Caco-2 (cell line): ENCODE results near the gene JPH2. TPM values are rescaled to one million over a fixed set of nuclear protein-coding genes. Genes with fewer than 3 reads are reported as not detected.
A peak's percentile ranks its signal among the peaks of the same experiment; 100 is the strongest.

Experiments used
- BruUV-seq: library from RNA; stranded (reverse); fragments of 400-500 nt; replicated peaks from 2 replicates; lab custom pipeline; 2021; lab: Mats Ljungman, UMichigan
- CTCF ChIA-PET: fragments of 300-600 bp; sonication (Branson Sonifier 250); formaldehyde crosslinking; loops from one replicate; lab custom pipeline; 2022; ENCODE audit warnings: antibody characterized with exemption; lab: Charles Lee
- POLR2A ChIA-PET: fragments of 300-600 bp; sonication (Branson Sonifier 250); formaldehyde crosslinking; loops from one replicate; lab custom pipeline; 2022; ENCODE audit warnings: antibody characterized with exemption; lab: Charles Lee
- DNase-seq, 2 experiments: peaks; one replicate each; pipeline versions ENCODE4 v3.0.0 to v3.0.0-alpha.2; 2020 to 2022
- H3K27me3 ChIP-seq: replicated peaks from 2 replicates; pipeline ENCODE4 v1.6.0; 2011; ENCODE audit warnings: low read length; ENCODE audit not compliant: control insufficient read depth, insufficient read depth
- H3K36me3 ChIP-seq: 2 replicates; pipeline ENCODE4 v1.5.1; 2011; ENCODE audit warnings: low read length; ENCODE audit not compliant: control insufficient read depth, insufficient read depth
- H3K4me1 ChIP-seq: fragments of 250-450 bp; sonication (Bioruptor Pico); 2 replicates; pipeline ENCODE4 v1.5.1; 2020; ENCODE audit warnings: mild to moderate bottlenecking
- H3K4me3 ChIP-seq: 2 replicates; pipeline ENCODE4 v1.5.1; 2011; ENCODE audit warnings: low read depth, mild to moderate bottlenecking, control low read depth, low read length
- H3K9me3 ChIP-seq: fragments of 250-450 bp; sonication (Bioruptor Pico); 2 replicates; pipeline ENCODE4 v1.5.1; 2020; ENCODE audit warnings: mild to moderate bottlenecking, moderate library complexity
- H3K27ac Mint-ChIP-seq: one replicate; pipeline ENCODE4 v1.8.0; 2022; ENCODE audit warnings: mixed read lengths; ENCODE audit not compliant: unreplicated experiment
- H3K27me3 Mint-ChIP-seq: one replicate; pipeline ENCODE4 v1.8.0; 2022; ENCODE audit warnings: mixed read lengths; ENCODE audit not compliant: insufficient read depth, unreplicated experiment
- H3K36me3 Mint-ChIP-seq: one replicate; pipeline ENCODE4 v1.8.0; 2022; ENCODE audit warnings: mild to moderate bottlenecking, mixed read lengths; ENCODE audit not compliant: insufficient read depth, unreplicated experiment
- H3K4me1 Mint-ChIP-seq: one replicate; pipeline ENCODE4 v1.8.0; 2022; ENCODE audit warnings: low read depth, mixed read lengths; ENCODE audit not compliant: unreplicated experiment
- H3K4me3 Mint-ChIP-seq: one replicate; pipeline ENCODE4 v1.8.0; 2022; ENCODE audit warnings: mild to moderate bottlenecking, moderate library complexity, mixed read lengths; ENCODE audit not compliant: unreplicated experiment
- H3K9me3 Mint-ChIP-seq: one replicate; pipeline ENCODE4 v1.8.0; 2022; ENCODE audit warnings: mixed read lengths; ENCODE audit not compliant: unreplicated experiment
- intact Hi-C: fragments of 100-400 bp; cut with micrococcal nuclease; formaldehyde crosslinking; loops from one replicate; pipeline ENCODE4 v1.10.0; 2022; ENCODE audit not compliant: unreplicated experiment
- total RNA-seq: library from RNA; stranded (reverse); gene quantifications from 2 replicates; pipeline ENCODE4 v1.2.3, GENCODE V29; 2022
- TF ChIP-seq, protein P1 (sequence below), 2 experiments: fragments of 200-600 bp in 1 of 2; IDR thresholded peaks; 1 replicate in 1 of 2; 2 replicates in 1 of 2; pipeline versions ENCODE4 v1.5.1 to v1.8.0; 2011 to 2022; ENCODE audit warnings: antibody characterized with exemption in 1 of 2, control low read depth in 1 of 2, inconsistent platforms in 1 of 2, low read depth in 1 of 2, low read length in 1 of 2, mild to moderate bottlenecking in 1 of 2, moderate library complexity in 1 of 2; ENCODE audit not compliant: insufficient read depth in 1 of 2, severe bottlenecking in 1 of 2, unreplicated experiment in 1 of 2

The JPH2 gene
- total RNA-seq, 1 experiment from 2014 or later, result 10.5 TPM

- Mint-ChIP-seq H3K4me1 (peaks cover 16% of the 10 kb centered on the region), H3K36me3 (peaks cover 98% of the 10 kb centered on the region), H3K27ac (no peak overlapping the region), H3K27me3 (no peaks in the 10 kb centered on the region), H3K9me3 (no peaks in the 10 kb centered on the region), H3K4me3 (no peak overlapping the region)
- BruUV-seq, result no TSS peak
- peak in 1 of 2 experiments; percentile 38 for DNase-seq
- POLR2A ChIA-PET, result no interaction called here
- TF ChIP-seq, protein P1, sequence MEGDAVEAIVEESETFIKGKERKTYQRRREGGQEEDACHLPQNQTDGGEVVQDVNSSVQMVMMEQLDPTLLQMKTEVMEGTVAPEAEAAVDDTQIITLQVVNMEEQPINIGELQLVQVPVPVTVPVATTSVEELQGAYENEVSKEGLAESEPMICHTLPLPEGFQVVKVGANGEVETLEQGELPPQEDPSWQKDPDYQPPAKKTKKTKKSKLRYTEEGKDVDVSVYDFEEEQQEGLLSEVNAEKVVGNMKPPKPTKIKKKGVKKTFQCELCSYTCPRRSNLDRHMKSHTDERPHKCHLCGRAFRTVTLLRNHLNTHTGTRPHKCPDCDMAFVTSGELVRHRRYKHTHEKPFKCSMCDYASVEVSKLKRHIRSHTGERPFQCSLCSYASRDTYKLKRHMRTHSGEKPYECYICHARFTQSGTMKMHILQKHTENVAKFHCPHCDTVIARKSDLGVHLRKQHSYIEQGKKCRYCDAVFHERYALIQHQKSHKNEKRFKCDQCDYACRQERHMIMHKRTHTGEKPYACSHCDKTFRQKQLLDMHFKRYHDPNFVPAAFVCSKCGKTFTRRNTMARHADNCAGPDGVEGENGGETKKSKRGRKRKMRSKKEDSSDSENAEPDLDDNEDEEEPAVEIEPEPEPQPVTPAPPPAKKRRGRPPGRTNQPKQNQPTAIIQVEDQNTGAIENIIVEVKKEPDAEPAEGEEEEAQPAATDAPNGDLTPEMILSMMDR (IDR thresholded peaks at IDR 0.05; ENCODE audit: insufficient read depth in 1 of 2, low read depth in 1 of 2, low read length in 1 of 2, severe bottlenecking in 1 of 2, unreplicated experiment in 1 of 2), result no peak
- Histone ChIP-seq H3K9me3 (no peaks in the 10 kb centered on the region), H3K27me3 (no peaks in the 10 kb centered on the region), H3K36me3 (peaks cover 11% of the 10 kb centered on the region), H3K4me3 (no peak overlapping the region), H3K4me1 (peaks cover 9% of the 10 kb centered on the region)
- intact Hi-C loops, result no loop called here
- CTCF ChIA-PET, result interaction anchor here (0.9 kb wide), 1 partner anchor 10 kb away, joined by 3 read pairs; no protein-coding TSS in a partner anchor
Observed at GRCh38 chr20:44199877-44200276, 12.9 kb upstream of the JPH2 start.

- Histone ChIP-seq H3K27me3 (no peaks in the 10 kb centered on the region), H3K4me1 (peaks cover 2% of the 10 kb centered on the region), H3K4me3 (no peak overlapping the region), H3K36me3 (peaks cover 10% of the 10 kb centered on the region), H3K9me3 (no peaks in the 10 kb centered on the region)
- BruUV-seq, result no TSS peak
- Mint-ChIP-seq H3K27me3 (no peaks in the 10 kb centered on the region), H3K4me1 (peaks cover 6% of the 10 kb centered on the region), H3K4me3 (no peak overlapping the region), H3K36me3 (peaks cover 95% of the 10 kb centered on the region), H3K9me3 (no peaks in the 10 kb centered on the region), H3K27ac (no peak overlapping the region)
- TF ChIP-seq, protein P1 (IDR thresholded peaks at IDR 0.05; ENCODE audit: insufficient read depth in 1 of 2, low read depth in 1 of 2, low read length in 1 of 2, severe bottlenecking in 1 of 2, unreplicated experiment in 1 of 2), result no peak
- CTCF ChIA-PET, result no interaction called here
- intact Hi-C loops, result no loop called here
- peak in 1 of 2 experiments; percentile 13 for DNase-seq
- POLR2A ChIA-PET, result no interaction called here
Observed at GRCh38 chr20:44198872-44199271, 11.9 kb upstream of the JPH2 start.

GRCh38 chr20:44196271-44196670 lies 9.3 kb upstream of the JPH2 start:
- Histone ChIP-seq H3K27me3 (no peaks in the 10 kb centered on the region), H3K9me3 (no peaks in the 10 kb centered on the region), H3K36me3 (peaks cover 10% of the 10 kb centered on the region), H3K4me3 (no peak overlapping the region), H3K4me1 (no peaks in the 10 kb centered on the region)
- DNase-seq, result peak in 1 of 2 experiments; percentile 14
- no TSS peak for BruUV-seq
- Mint-ChIP-seq H3K27me3 (no peaks in the 10 kb centered on the region), H3K9me3 (no peaks in the 10 kb centered on the region), H3K4me1 (no peaks in the 10 kb centered on the region), H3K4me3 (no peak overlapping the region), H3K36me3 (peaks cover 69% of the 10 kb centered on the region), H3K27ac (no peak overlapping the region)
- POLR2A ChIA-PET, result interaction anchor here (1.0 kb wide), 1 partner anchor 80 kb away, joined by 5 read pairs; no protein-coding TSS in a partner anchor
- CTCF ChIA-PET, result interaction anchor here (1.1 to 1.8 kb wide), 4 partner anchors 12 to 275 kb away, joined by 4 to 21 read pairs (median 8); no protein-coding TSS in a partner anchor
- intact Hi-C loops, result no loop called here
- TF ChIP-seq, protein P1 (IDR thresholded peaks at IDR 0.05; ENCODE audit: insufficient read depth in 1 of 2, low read depth in 1 of 2, low read length in 1 of 2, severe bottlenecking in 1 of 2, unreplicated experiment in 1 of 2), result peak; percentile 42
